ENCODE measurements around the gene LTB. TPM values are rescaled to one million over a fixed set of nuclear protein-coding genes. Genes with fewer than 3 reads are reported as not detected.
A peak's percentile ranks its signal among the peaks of the same experiment; 100 is the strongest.

Gene LTB
- total RNA-seq, 1 experiment from 2014 or later, result not detected

DNA sequence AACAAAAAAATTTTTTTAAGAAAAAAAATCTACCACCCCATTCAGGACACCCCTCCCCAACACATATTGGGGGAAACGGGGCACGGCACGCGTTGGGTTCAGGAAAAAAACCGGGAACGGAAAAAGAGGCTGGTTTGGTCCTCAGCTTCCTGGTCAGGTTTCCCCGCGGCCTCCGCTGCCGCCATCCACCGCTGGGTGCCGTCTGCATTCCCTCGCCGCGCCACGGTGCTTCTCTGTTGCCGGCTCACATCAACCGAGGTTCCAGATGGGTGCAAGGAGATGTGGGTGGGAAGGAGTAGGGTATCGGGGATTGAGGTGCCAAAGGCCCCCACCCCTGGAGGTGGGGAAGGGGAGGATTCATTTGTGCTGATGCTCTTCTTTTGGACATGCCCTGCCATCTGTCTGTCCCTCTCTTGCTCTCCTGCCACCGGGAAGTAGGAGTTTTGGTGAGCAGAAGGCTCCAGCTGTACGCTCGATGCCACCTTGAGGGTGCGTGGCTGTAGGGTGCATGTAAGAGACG is 47.6 kb downstream of the LTB start:
- Mint-ChIP-seq H3K36me3 (ENCODE audit: insufficient read depth, unreplicated experiment) (peaks cover 99% of the 10 kb centered on the region), H3K9me3 (ENCODE audit: unreplicated experiment) (no peaks in the 10 kb centered on the region), H3K4me1 (ENCODE audit: low read depth, unreplicated experiment) (peaks cover 17% of the 10 kb centered on the region), H3K27ac (ENCODE audit: unreplicated experiment) (no peak overlapping the region), H3K27me3 (ENCODE audit: insufficient read depth, unreplicated experiment) (no peaks in the 10 kb centered on the region), H3K4me3 (ENCODE audit: unreplicated experiment) (no peak overlapping the region)
- no peak for DNase-seq
- Histone ChIP-seq H3K4me3 (ENCODE audit: low read depth, low read length) (no peak overlapping the region), H3K4me1 (no peaks in the 10 kb centered on the region; the same call in 1 of the 2 replicates), H3K36me3 (ENCODE audit: control insufficient read depth, insufficient read depth, low read length) (peaks cover 16% of the 10 kb centered on the region), H3K27me3 (replicated peaks; ENCODE audit: control insufficient read depth, insufficient read depth, low read length) (no peaks in the 10 kb centered on the region), H3K9me3 (no peaks in the 10 kb centered on the region)
- intact Hi-C loops (cut with micrococcal nuclease; ENCODE audit: unreplicated experiment), result no loop called here
- ChIA-PET CTCF (no interaction called here), POLR2A (interaction anchor here (1.0 kb wide), 1 partner anchor 7 kb away, joined by 5 read pairs; the partner anchor contains the start of gene DDX39B)
- BruUV-seq (replicated peaks), result no TSS peak
- TF ChIP-seq, protein P1, sequence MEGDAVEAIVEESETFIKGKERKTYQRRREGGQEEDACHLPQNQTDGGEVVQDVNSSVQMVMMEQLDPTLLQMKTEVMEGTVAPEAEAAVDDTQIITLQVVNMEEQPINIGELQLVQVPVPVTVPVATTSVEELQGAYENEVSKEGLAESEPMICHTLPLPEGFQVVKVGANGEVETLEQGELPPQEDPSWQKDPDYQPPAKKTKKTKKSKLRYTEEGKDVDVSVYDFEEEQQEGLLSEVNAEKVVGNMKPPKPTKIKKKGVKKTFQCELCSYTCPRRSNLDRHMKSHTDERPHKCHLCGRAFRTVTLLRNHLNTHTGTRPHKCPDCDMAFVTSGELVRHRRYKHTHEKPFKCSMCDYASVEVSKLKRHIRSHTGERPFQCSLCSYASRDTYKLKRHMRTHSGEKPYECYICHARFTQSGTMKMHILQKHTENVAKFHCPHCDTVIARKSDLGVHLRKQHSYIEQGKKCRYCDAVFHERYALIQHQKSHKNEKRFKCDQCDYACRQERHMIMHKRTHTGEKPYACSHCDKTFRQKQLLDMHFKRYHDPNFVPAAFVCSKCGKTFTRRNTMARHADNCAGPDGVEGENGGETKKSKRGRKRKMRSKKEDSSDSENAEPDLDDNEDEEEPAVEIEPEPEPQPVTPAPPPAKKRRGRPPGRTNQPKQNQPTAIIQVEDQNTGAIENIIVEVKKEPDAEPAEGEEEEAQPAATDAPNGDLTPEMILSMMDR (IDR thresholded peaks at IDR 0.05; ENCODE audit: insufficient read depth in 1 of 2, low read depth in 1 of 2, low read length in 1 of 2, severe bottlenecking in 1 of 2, unreplicated experiment in 1 of 2), result no peak

DNA sequence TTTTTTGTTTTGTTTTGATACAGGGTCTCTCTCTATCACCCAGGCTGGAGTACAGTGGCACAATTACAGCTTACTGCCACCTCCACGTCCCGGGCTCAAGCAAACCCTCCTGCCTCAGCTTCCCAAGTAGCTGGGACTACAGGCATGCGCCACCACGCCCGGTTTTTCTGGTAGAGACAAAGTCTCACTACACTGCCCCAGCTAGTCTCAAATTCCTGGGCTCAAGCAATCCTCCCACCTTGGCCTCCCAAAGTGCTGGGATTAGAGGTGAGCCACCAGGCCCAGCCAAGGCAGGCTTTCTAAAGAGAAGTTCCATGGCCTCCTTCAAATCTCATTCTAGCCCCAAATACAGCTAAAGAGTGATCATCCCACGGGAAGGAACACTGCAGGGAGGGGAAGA is 48.2 kb downstream of the LTB start:
- TF ChIP-seq, protein P1 (IDR thresholded peaks at IDR 0.05; ENCODE audit: insufficient read depth in 1 of 2, low read depth in 1 of 2, low read length in 1 of 2, severe bottlenecking in 1 of 2, unreplicated experiment in 1 of 2), result no peak
- POLR2A ChIA-PET, result interaction anchor here (1.0 kb wide), 1 partner anchor 8 kb away, joined by 5 read pairs; the partner anchor contains the start of gene DDX39B
- H3K27me3 ChIP-seq (replicated peaks; ENCODE audit: control insufficient read depth, insufficient read depth, low read length), result no peaks in the 10 kb centered on the region

DNA sequence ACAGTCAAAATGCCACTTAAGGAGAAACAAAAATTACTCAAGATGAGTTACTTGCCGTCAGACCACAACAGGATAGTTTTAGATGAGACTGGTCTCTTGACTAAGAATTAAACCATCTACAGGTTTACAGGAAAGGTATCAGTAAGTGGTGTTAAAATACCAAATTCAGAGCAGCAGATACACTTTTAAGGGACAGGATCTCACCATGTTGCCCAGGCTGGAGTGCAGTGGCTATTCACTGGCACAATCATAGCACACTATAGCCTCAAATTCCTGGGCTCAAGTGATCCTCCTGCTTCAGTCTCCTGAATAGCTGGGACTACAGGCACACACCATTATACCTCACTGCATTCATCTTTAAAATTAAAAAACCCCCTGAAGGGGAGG is 48.8 kb downstream of the LTB start:
- TSS peak; percentile 3 for BruUV-seq (replicated peaks)
- DNase-seq, result no peak
- no peaks in the 10 kb centered on the region for H3K27me3 ChIP-seq (replicated peaks; ENCODE audit: control insufficient read depth, insufficient read depth, low read length)
- ChIA-PET CTCF (no interaction called here), POLR2A (interaction anchor here (1.0 kb wide), 1 partner anchor 9 kb away, joined by 5 read pairs; the partner anchor contains the start of gene DDX39B)
- Mint-ChIP-seq H3K36me3 (ENCODE audit: insufficient read depth, unreplicated experiment) (peaks cover 99% of the 10 kb centered on the region), H3K27ac (ENCODE audit: unreplicated experiment) (no peak overlapping the region), H3K27me3 (ENCODE audit: insufficient read depth, unreplicated experiment) (no peaks in the 10 kb centered on the region), H3K4me3 (ENCODE audit: unreplicated experiment) (no peak overlapping the region), H3K9me3 (ENCODE audit: unreplicated experiment) (no peaks in the 10 kb centered on the region), H3K4me1 (ENCODE audit: low read depth, unreplicated experiment) (peaks cover 9% of the 10 kb centered on the region)
- no peaks in the 10 kb centered on the region for H3K4me1 ChIP-seq
- no peak overlapping the region for H3K4me3 ChIP-seq (ENCODE audit: low read depth, low read length)
- TF ChIP-seq, protein P1 (IDR thresholded peaks at IDR 0.05; ENCODE audit: insufficient read depth in 1 of 2, low read depth in 1 of 2, low read length in 1 of 2, severe bottlenecking in 1 of 2, unreplicated experiment in 1 of 2), result no peak
- H3K36me3 ChIP-seq (ENCODE audit: control insufficient read depth, insufficient read depth, low read length), result peaks cover 14% of the 10 kb centered on the region
- intact Hi-C loops (cut with micrococcal nuclease; ENCODE audit: unreplicated experiment), result no loop called here
- H3K9me3 ChIP-seq, result no peaks in the 10 kb centered on the region

More for the DNA sequence above, 48.2 kb downstream of the LTB start:
- Mint-ChIP-seq H3K9me3 (ENCODE audit: unreplicated experiment) (no peaks in the 10 kb centered on the region), H3K36me3 (ENCODE audit: insufficient read depth, unreplicated experiment) (peaks cover 99% of the 10 kb centered on the region), H3K4me3 (ENCODE audit: unreplicated experiment) (no peak overlapping the region), H3K27me3 (ENCODE audit: insufficient read depth, unreplicated experiment) (no peaks in the 10 kb centered on the region), H3K4me1 (ENCODE audit: low read depth, unreplicated experiment) (peaks cover 11% of the 10 kb centered on the region), H3K27ac (ENCODE audit: unreplicated experiment) (no peak overlapping the region)
- no peaks in the 10 kb centered on the region; the same call in 1 of the 2 replicates for H3K4me1 ChIP-seq
- no peak overlapping the region for H3K4me3 ChIP-seq (ENCODE audit: low read depth, low read length)
- no peaks in the 10 kb centered on the region for H3K9me3 ChIP-seq
- H3K36me3 ChIP-seq (ENCODE audit: control insufficient read depth, insufficient read depth, low read length), result peaks cover 14% of the 10 kb centered on the region
- BruUV-seq (replicated peaks), result no TSS peak
- intact Hi-C loops (cut with micrococcal nuclease; ENCODE audit: unreplicated experiment), result no loop called here
- CTCF ChIA-PET, result no interaction called here
- DNase-seq, result no peak
